Trophoblast cell (in vitro differentiated cells and primary cell): ENCODE measurements around the gene DDX59.

Experiments used
- DNase-seq, 2 donors: peaks; one replicate each; pipeline ENCODE4 v3.0.0-alpha.2; 2016
- H2AFZ ChIP-seq: 2 replicates; pipeline ENCODE4 v1.6.1; 2013; ENCODE audit warnings: low read length, moderate library complexity, mild to moderate bottlenecking; ENCODE audit not compliant: insufficient read depth, poor library complexity
- H2AK5ac ChIP-seq: 2 replicates; pipeline ENCODE4 v1.6.1; 2013; ENCODE audit warnings: mild to moderate bottlenecking, low read length
- H2BK120ac ChIP-seq: 2 replicates; pipeline ENCODE4 v1.6.1; 2013; ENCODE audit warnings: low read length, mild to moderate bottlenecking, moderate library complexity; ENCODE audit not compliant: insufficient read depth, poor library complexity
- H2BK12ac ChIP-seq: 2 replicates; pipeline ENCODE4 v1.6.1; 2013; ENCODE audit warnings: mild to moderate bottlenecking, low read length, moderate library complexity
- H2BK5ac ChIP-seq: 2 replicates; pipeline ENCODE4 v1.6.1; 2013; ENCODE audit warnings: low read length, low read depth, moderate library complexity, mild to moderate bottlenecking; ENCODE audit not compliant: poor library complexity
- H3K14ac ChIP-seq: 2 replicates; pipeline ENCODE4 v1.6.1; 2013; ENCODE audit warnings: mild to moderate bottlenecking, low read length
- H3K18ac ChIP-seq: 2 replicates; pipeline ENCODE4 v1.6.1; 2013; ENCODE audit warnings: mild to moderate bottlenecking, low read length
- H3K23ac ChIP-seq: 2 replicates; pipeline ENCODE4 v1.6.1; 2013; ENCODE audit warnings: low read length
- H3K27ac ChIP-seq: 2 replicates; pipeline ENCODE4 v1.5.1; 2013; ENCODE audit warnings: low read depth, mild to moderate bottlenecking, inconsistent platforms, low read length, moderate library complexity
- H3K27me3 ChIP-seq: 2 replicates; pipeline ENCODE4 v1.6.1; 2013; ENCODE audit warnings: inconsistent platforms, mild to moderate bottlenecking, low read length, moderate library complexity; ENCODE audit not compliant: insufficient read depth
- H3K36me3 ChIP-seq, 2 experiments: 1 replicate in 1 of 2; 2 replicates in 1 of 2; pipeline ENCODE4 v1.6.1; 2013; ENCODE audit warnings: low read length in 2 of 2, mild to moderate bottlenecking in 2 of 2, moderate library complexity in 1 of 2; ENCODE audit not compliant: insufficient read depth in 2 of 2, control insufficient read depth in 1 of 2
- H3K4ac ChIP-seq: 2 replicates; pipeline ENCODE4 v1.6.1; 2013; ENCODE audit warnings: low read depth, mild to moderate bottlenecking, low read length, moderate library complexity
- H3K4me1 ChIP-seq, 2 experiments: 1 replicate in 1 of 2; 2 replicates in 1 of 2; pipeline ENCODE4 v1.6.1; 2013; ENCODE audit warnings: low read length in 2 of 2, mild to moderate bottlenecking in 2 of 2, moderate library complexity in 1 of 2; ENCODE audit not compliant: insufficient read depth in 2 of 2, control insufficient read depth in 1 of 2
- H3K4me2 ChIP-seq: 2 replicates; pipeline ENCODE4 v1.6.1; 2013; ENCODE audit warnings: inconsistent platforms, mild to moderate bottlenecking, low read length, moderate library complexity
- H3K4me3 ChIP-seq: 2 replicates; pipeline ENCODE4 v1.5.1; 2013; ENCODE audit warnings: mild to moderate bottlenecking, low read depth, low read length, inconsistent platforms
- H3K79me1 ChIP-seq: one replicate; pipeline ENCODE4 v1.6.1; 2013; ENCODE audit warnings: low read length
- H3K79me2 ChIP-seq: 2 replicates; pipeline ENCODE4 v1.6.1; 2013; ENCODE audit warnings: low read length, mild to moderate bottlenecking; ENCODE audit not compliant: control insufficient read depth, insufficient read depth, poor library complexity
- H3K9ac ChIP-seq: 2 replicates; pipeline ENCODE4 v1.6.1; 2013; ENCODE audit warnings: mild to moderate bottlenecking, low read length
- H3K9me3 ChIP-seq: 2 replicates; pipeline ENCODE4 v1.6.1; 2013; ENCODE audit warnings: low read depth, mild to moderate bottlenecking, control low read depth, inconsistent platforms, low read length; ENCODE audit not compliant: insufficient read depth
- H4K12ac ChIP-seq: 2 replicates; pipeline ENCODE4 v1.6.1; 2013; ENCODE audit warnings: low read depth, mild to moderate bottlenecking, low read length, moderate library complexity
- H4K8ac ChIP-seq: 2 replicates; pipeline ENCODE4 v1.6.1; 2013; ENCODE audit warnings: low read depth, mild to moderate bottlenecking, low read length, moderate library complexity
- H4K91ac ChIP-seq: one replicate; pipeline ENCODE4 v1.6.1; 2013; ENCODE audit warnings: low read depth, mild to moderate bottlenecking, low read length, moderate library complexity
- WGBS: extraction: QIAGEN DNeasy Blood & Tissue Kit; methylation state at CpG from one replicate; pipeline ENCODE4 v1.1.7; 2013; ENCODE audit warnings: missing lambda C conversion rate; ENCODE audit not compliant: insufficient read length, insufficient coverage; ENCODE audit errors: extremely low coverage; 5-methylcytosine and 5-hydroxymethylcytosine counted together

Gene DDX59

DNA sequence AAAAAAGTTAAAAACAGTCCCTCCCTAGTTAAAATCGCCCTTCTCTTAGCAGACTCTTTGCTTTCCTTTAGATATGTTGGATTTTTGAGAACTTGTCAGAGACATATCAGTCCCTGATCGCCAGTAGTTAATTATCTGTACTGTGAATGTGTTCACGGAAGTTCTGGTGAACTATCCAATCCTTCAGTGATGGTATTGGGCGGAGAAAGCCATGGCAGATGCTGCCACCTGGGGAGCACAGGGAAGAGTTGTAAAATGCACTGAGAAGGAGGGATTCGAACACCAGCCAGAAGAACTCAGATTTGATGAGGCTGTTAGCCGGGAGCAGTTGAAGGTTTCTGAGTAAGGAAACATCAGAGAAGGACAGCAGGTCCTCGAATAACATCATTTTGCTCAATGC, 31.6 kb downstream of the DDX59 start:
- H3K4me1 ChIP-seq, result peaks cover 2 to 8% of the 10 kb centered on the region in 2 experiments
- no peak overlapping the region for H2BK12ac ChIP-seq

GRCh38 chr1:200636681-200637080, 33.0 kb downstream of the DDX59 start:
- no CpG with 5 or more reads among the region's 2 CpGs for WGBS
- Histone ChIP-seq H2BK12ac (no peak overlapping the region), H2BK120ac (no peak overlapping the region)

More for the DNA sequence above, 31.6 kb downstream of the DDX59 start:
- Histone ChIP-seq H2BK120ac (no peak overlapping the region), H3K9ac (no peak overlapping the region), H2AK5ac (no peak overlapping the region), H3K79me2 (no peaks in the 10 kb centered on the region), H3K27ac (no peak overlapping the region), H4K12ac (no peak overlapping the region), H3K4me3 (no peak overlapping the region), H3K23ac (no peak overlapping the region), H2BK5ac (no peak overlapping the region), H4K8ac (no peak overlapping the region), H3K18ac (no peak overlapping the region), H3K79me1 (peaks cover 7% of the 10 kb centered on the region), H3K14ac (no peak overlapping the region), H3K27me3 (no peaks in the 10 kb centered on the region), H2AFZ (no peak overlapping the region), H4K91ac (peak overlapping the region; percentile 26), H3K36me3 (no peaks in the 10 kb centered on the region), H3K4me2 (no peak overlapping the region), H3K9me3 (no peaks in the 10 kb centered on the region), H3K4ac (no peak overlapping the region)
- no CpG with 5 or more reads among the region's 7 CpGs for WGBS
- DNase-seq, result peak in 1 of 2 donors; percentile 38

DNA sequence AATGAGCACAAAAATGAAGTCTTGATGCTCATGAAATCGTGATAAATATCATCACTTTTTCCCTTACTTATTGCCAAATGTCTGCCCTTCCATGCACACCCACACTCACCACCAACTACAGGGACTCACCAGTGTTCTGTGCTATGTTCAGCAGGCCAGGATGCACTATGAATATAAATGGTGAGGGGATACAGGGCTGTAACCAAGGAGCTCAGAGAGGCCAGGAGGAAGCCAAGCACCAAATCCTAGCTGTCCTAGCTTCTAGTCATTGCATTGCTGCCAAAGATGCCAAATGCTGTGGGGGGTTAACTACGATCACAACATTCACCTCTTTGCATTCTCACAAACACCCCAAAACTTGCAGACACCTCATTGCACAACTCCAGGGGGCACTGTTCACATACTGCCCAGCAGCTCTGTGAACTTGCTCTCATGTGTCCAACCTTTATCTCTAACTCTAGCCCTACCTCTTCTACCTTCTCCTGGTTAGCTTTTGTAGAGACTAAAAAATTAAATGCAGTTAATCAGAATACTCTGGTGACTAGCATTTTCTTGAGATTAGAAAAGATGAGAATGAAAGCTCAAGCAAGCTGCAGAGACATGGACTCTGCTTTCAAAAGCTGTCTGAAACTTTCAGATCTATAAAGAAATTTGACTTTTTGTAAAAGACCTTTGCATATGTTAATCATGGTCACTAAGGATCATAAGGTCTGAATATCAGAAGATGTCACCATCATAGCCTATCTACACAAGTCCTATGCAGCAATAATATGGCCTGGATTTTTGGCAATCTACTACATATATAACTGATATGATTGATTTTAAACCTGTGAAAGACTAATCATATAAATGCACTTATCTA, 35.2 kb downstream of the DDX59 start:
- Histone ChIP-seq H3K4me3 (no peak overlapping the region), H4K8ac (no peak overlapping the region), H3K18ac (no peak overlapping the region), H3K4me1 (peaks cover 3 to 6% of the 10 kb centered on the region in 2 experiments), H3K4ac (no peak overlapping the region), H3K9ac (peak overlapping the region; percentile 28), H2BK120ac (no peak overlapping the region), H4K12ac (no peak overlapping the region), H4K91ac (no peak overlapping the region), H3K79me1 (peaks cover 3% of the 10 kb centered on the region), H2BK12ac (no peak overlapping the region), H3K79me2 (no peaks in the 10 kb centered on the region), H2BK5ac (no peak overlapping the region), H3K27me3 (no peaks in the 10 kb centered on the region), H3K14ac (no peak overlapping the region), H2AFZ (no peak overlapping the region), H3K9me3 (no peaks in the 10 kb centered on the region), H3K23ac (no peak overlapping the region), H3K36me3 (no peaks in the 10 kb centered on the region), H2AK5ac (no peak overlapping the region), H3K4me2 (no peak overlapping the region), H3K27ac (no peak overlapping the region)
- no peak for DNase-seq
- WGBS, result no CpG with 5 or more reads among the region's 2 CpGs

More at GRCh38 chr1:200636681-200637080, 33.0 kb downstream of the DDX59 start:
- Histone ChIP-seq H4K91ac (no peak overlapping the region), H3K4me1 (peaks cover 0 to 4% of the 10 kb centered on the region in 2 experiments), H3K79me2 (no peaks in the 10 kb centered on the region), H3K36me3 (no peaks in the 10 kb centered on the region), H2AK5ac (no peak overlapping the region), H2BK5ac (no peak overlapping the region), H3K4me2 (no peak overlapping the region), H3K14ac (no peak overlapping the region), H3K27me3 (no peaks in the 10 kb centered on the region), H3K9me3 (no peaks in the 10 kb centered on the region), H3K23ac (no peak overlapping the region), H3K79me1 (peaks cover 4% of the 10 kb centered on the region), H4K12ac (no peak overlapping the region), H3K4me3 (no peak overlapping the region), H4K8ac (no peak overlapping the region), H3K27ac (no peak overlapping the region), H3K9ac (no peak overlapping the region), H3K4ac (no peak overlapping the region), H3K18ac (no peak overlapping the region), H2AFZ (no peak overlapping the region)
- no peak for DNase-seq

DNA sequence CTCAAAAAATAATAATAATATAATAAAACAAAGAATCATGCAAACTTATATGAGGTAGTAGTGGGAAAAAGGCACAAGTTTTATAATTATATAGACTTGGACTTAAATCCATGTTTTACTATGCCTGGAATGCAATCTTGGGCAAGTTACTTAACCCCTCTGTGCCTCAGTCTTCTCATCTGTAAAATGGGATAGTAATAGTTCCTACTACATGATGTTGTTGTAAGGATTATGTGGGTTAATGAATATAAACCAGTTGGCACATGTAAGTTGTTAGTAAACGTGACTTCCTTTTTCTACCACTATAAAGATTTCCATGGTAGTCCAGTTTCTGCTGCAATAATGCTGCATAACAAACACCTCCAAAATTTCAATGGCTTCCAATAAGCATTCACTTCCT, 38.3 kb downstream of the DDX59 start:
- Histone ChIP-seq H3K4me1 (peaks cover 3 to 9% of the 10 kb centered on the region in 2 experiments), H2AFZ (no peak overlapping the region), H4K12ac (no peak overlapping the region), H3K14ac (peak overlapping the region; percentile 70), H2BK12ac (peak overlapping the region; percentile 90), H4K91ac (peak overlapping the region; percentile 21), H3K27me3 (no peaks in the 10 kb centered on the region), H3K27ac (no peak overlapping the region), H2BK120ac (no peak overlapping the region), H3K9ac (no peak overlapping the region), H3K4me3 (no peak overlapping the region), H3K23ac (peak overlapping the region; percentile 95), H2AK5ac (peak overlapping the region; percentile 56), H2BK5ac (peak overlapping the region; percentile 59), H3K18ac (no peak overlapping the region), H3K36me3 (no peaks in the 10 kb centered on the region), H3K9me3 (no peaks in the 10 kb centered on the region), H3K4me2 (no peak overlapping the region), H3K4ac (no peak overlapping the region), H3K79me2 (no peaks in the 10 kb centered on the region), H3K79me1 (peaks cover 7% of the 10 kb centered on the region), H4K8ac (no peak overlapping the region)
- no CpG with 5 or more reads among the region's 1 CpG for WGBS
- DNase-seq, result no peak
